Adrenal gland (tissue), 5 donors: ENCODE results near the gene CEMIP2.

Experiments
- POLR2A ChIP-seq, 2 donors: fragments of 450-650 bp; IDR thresholded peaks; one replicate each; pipeline ENCODE4 v1.6.1; 2017; ENCODE audit warnings: antibody characterized with exemption in 2 of 2, mild to moderate bottlenecking in 2 of 2, moderate library complexity in 1 of 2
- TF ChIP-seq, protein P1 (sequence below), 6 experiments: fragments of 450-650 bp in 4 of 6; fragments of 200-600 bp in 2 of 6; sonication (generic) in 1 of 6; IDR thresholded peaks; 1 replicate in 5 of 6; 2 replicates in 1 of 6; pipeline versions ENCODE4 v1.5.1 to v1.8.0; 2016 to 2021; ENCODE audit warnings: antibody characterized with exemption in 6 of 6, mild to moderate bottlenecking in 2 of 6, moderate library complexity in 1 of 6
- donor health status: DM: no; HTN: no; CAD: no.

DNA sequence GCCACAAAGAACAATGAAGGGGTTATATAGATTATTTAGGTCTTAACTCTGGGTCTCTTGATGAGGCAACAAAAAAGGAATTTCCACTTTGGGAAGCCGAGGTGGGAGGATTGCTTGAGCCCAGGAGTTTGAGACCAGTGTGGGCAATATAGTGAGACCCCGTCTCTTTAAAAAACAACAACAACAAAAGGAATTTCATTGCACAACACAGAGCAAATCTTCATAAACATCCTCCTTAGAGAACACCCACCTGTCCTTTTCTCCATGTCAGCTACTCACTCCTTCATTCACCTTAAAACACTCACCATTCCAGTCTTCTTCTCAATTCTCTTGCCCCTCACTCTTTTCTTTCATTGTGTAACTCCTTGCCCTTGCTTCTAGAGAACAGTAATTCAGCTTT, 39.8 kb upstream of the CEMIP2 start:
- TF ChIP-seq POLR2A (IDR thresholded peaks at IDR 0.05), result no peak
- TF ChIP-seq, protein P1, sequence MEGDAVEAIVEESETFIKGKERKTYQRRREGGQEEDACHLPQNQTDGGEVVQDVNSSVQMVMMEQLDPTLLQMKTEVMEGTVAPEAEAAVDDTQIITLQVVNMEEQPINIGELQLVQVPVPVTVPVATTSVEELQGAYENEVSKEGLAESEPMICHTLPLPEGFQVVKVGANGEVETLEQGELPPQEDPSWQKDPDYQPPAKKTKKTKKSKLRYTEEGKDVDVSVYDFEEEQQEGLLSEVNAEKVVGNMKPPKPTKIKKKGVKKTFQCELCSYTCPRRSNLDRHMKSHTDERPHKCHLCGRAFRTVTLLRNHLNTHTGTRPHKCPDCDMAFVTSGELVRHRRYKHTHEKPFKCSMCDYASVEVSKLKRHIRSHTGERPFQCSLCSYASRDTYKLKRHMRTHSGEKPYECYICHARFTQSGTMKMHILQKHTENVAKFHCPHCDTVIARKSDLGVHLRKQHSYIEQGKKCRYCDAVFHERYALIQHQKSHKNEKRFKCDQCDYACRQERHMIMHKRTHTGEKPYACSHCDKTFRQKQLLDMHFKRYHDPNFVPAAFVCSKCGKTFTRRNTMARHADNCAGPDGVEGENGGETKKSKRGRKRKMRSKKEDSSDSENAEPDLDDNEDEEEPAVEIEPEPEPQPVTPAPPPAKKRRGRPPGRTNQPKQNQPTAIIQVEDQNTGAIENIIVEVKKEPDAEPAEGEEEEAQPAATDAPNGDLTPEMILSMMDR (IDR thresholded peaks at IDR 0.05), result no peak
